ENCODE measurements around the gene UFSP1. TPM values are rescaled to one million over a fixed set of nuclear protein-coding genes. Genes with fewer than 3 reads are reported as not detected.
A peak's percentile ranks its signal among the peaks of the same experiment; 100 is the strongest.

Gene UFSP1
- total RNA-seq, 4 donors from 2014 or later, result 1.3 to 19.1 (median 3.7) TPM; not detected in 1

- H3K36me3 ChIP-seq, result peaks cover 0 to 14% (median 6%) of the 10 kb centered on the region in 4 donors
- H3K4me3 ChIP-seq, result peak overlapping the region; percentile 51 to 90 (median 60)
- in situ Hi-C loops (cut with MboI; ENCODE audit: low pct_ligation_motif_present in 1 of 4, low pct_unique_long_range_greater_than_20kb in 1 of 4, low sequenced_read_pairs in 3 of 4), result loop anchor here in 2 of 4 donors (5.0 to 10.0 kb wide), 2 partner anchors 171 to 254 kb away; no protein-coding TSS in a partner anchor
- no peak for DNase-seq
- intact Hi-C loops (cut with DNase I; ENCODE audit: low total_unique reads), result loop anchor here (5.0 kb wide), 1 partner anchor 186 kb away; no protein-coding TSS in a partner anchor
- no peak for TF ChIP-seq EP300 (IDR thresholded peaks at IDR 0.05; ENCODE audit: low read depth)
- TF ChIP-seq POLR2AphosphoS5 (IDR thresholded peaks at IDR 0.05), result no peak
- no peak for TF ChIP-seq CTCF (IDR thresholded peaks at IDR 0.05)
- no peak for TF ChIP-seq POLR2A (IDR thresholded peaks at IDR 0.05)
- H3K9me3 ChIP-seq, result no peaks in the 10 kb centered on the region
- WGBS, 2 donors (ENCODE audit: low coverage in 1 of 2), result 38 to 41% methylated on average over 13 to 43 of the region's 43 CpGs
- peaks cover 38 to 64% (median 44%) of the 10 kb centered on the region in 4 donors for H3K4me1 ChIP-seq
- peaks cover 22% of the 10 kb centered on the region for H3K27me3 ChIP-seq
- H3K27ac ChIP-seq, result peak overlapping the region; percentile 94 to 100 (median 96)
Observed at GRCh38 chr7:100890653-100891567, 1.4 kb upstream of the UFSP1 start.

- in situ Hi-C loops (cut with MboI; ENCODE audit: low pct_ligation_motif_present in 1 of 4, low pct_unique_long_range_greater_than_20kb in 1 of 4, low sequenced_read_pairs in 3 of 4), result no loop called here
- H3K36me3 ChIP-seq, result peaks cover 0 to 39% (median 18%) of the 10 kb centered on the region in 4 donors
- DNase-seq, result no peak
Observed at GRCh38 chr7:100888291-100888987, 1.1 kb downstream of the UFSP1 start.

DNA sequence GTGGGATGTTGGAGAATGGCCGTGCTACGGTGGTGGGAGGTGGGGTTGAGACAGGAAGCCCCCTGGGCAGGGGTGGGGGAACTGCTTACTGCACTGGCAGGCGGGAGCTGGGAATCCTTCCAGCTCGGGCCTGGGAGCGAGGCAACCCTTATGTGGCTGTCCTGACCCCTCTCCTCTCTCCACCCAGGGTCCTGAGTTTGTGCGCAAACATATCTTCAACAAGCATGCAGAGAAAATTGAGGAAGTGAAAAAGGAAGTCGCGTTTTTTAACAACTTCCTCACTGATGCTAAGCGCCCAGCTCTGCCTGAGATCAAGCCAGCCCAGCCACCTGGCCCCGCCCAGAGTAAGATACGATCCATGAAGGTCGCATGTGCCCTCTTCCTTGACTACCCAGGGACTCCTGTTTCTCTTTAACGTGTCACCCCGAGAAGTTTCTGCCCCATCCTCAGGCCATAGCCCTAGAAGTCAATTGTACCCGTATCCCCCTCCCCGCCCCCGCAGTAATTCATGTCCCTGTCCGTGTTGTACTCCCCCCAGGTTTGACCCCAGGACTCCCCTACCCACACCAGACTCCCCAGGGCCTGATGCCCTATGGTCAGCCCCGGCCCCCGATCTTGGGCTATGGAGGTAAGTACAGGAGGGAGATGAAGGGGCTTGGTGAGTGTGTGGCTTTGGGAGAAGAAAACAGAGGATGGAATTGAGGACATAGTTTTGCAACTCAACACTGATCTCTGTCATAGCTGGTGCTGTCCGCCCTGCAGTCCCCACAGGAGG is 1.8 kb downstream of the UFSP1 start:
- TF ChIP-seq POLR2AphosphoS5 (IDR thresholded peaks at IDR 0.05) (no peak), EP300 (IDR thresholded peaks at IDR 0.05; ENCODE audit: low read depth) (no peak), CTCF (IDR thresholded peaks at IDR 0.05) (no peak), POLR2A (IDR thresholded peaks at IDR 0.05) (no peak)
- peak overlapping the region; percentile 94 to 100 (median 96) for H3K27ac ChIP-seq
- peak; percentile 77 for DNase-seq
- H3K36me3 ChIP-seq, result peaks cover 0 to 45% (median 21%) of the 10 kb centered on the region in 4 donors
- H3K4me3 ChIP-seq, result no peak overlapping the region
- H3K9me3 ChIP-seq, result no peaks in the 10 kb centered on the region
- WGBS, 2 donors (ENCODE audit: low coverage in 1 of 2), result 16 to 45% methylated on average over 3 to 21 of the region's 21 CpGs
- no peaks in the 10 kb centered on the region for H3K27me3 ChIP-seq
- peaks cover 26 to 42% (median 30%) of the 10 kb centered on the region in 4 donors for H3K4me1 ChIP-seq
- in situ Hi-C loops (cut with MboI; ENCODE audit: low pct_ligation_motif_present in 1 of 4, low pct_unique_long_range_greater_than_20kb in 1 of 4, low sequenced_read_pairs in 3 of 4), result no loop called here
- intact Hi-C loops (cut with DNase I; ENCODE audit: low total_unique reads), result no loop called here

More at GRCh38 chr7:100888291-100888987, 1.1 kb downstream of the UFSP1 start:
- H3K4me1 ChIP-seq, result peaks cover 26 to 42% (median 30%) of the 10 kb centered on the region in 4 donors
- H3K4me3 ChIP-seq, result peak overlapping the region in 3 of 4 donors; percentile 31 to 63 (median 58)
- H3K27me3 ChIP-seq, result no peaks in the 10 kb centered on the region
- WGBS, 2 donors (ENCODE audit: low coverage in 1 of 2), result 74% methylated on average over 18 of the region's 18 CpGs; no CpG with 5 or more reads in 1 of the 2 donors
- no peak for TF ChIP-seq CTCF (IDR thresholded peaks at IDR 0.05)
- no peak for TF ChIP-seq POLR2A (IDR thresholded peaks at IDR 0.05)
- no peak for TF ChIP-seq POLR2AphosphoS5 (IDR thresholded peaks at IDR 0.05)
- TF ChIP-seq EP300 (IDR thresholded peaks at IDR 0.05; ENCODE audit: low read depth), result no peak
- intact Hi-C loops (cut with DNase I; ENCODE audit: low total_unique reads), result no loop called here
- peak overlapping the region; percentile 94 to 100 (median 96) for H3K27ac ChIP-seq
- H3K9me3 ChIP-seq, result no peaks in the 10 kb centered on the region

Measured in transverse colon (tissue), 4 donors.